Karpas-422 (cell line): ENCODE measurements around the gene CRTAC1. TPM values are rescaled to one million over a fixed set of nuclear protein-coding genes. Genes with fewer than 3 reads are reported as not detected.

Source experiments
- DNase-seq: peaks from one replicate; pipeline ENCODE4 v3.0.0-alpha.2; 2015
- H2AFZ ChIP-seq: fragments of 200-600 bp; sonication (generic); 2 replicates; pipeline ENCODE4 v1.6.1; 2014; ENCODE audit warnings: antibody characterized with exemption, low read length, mixed read lengths
- H3K27ac ChIP-seq: fragments of 200-600 bp; sonication (generic); 2 replicates; pipeline ENCODE4 v1.5.1; 2014; ENCODE audit warnings: mild to moderate bottlenecking, low read length, moderate library complexity
- H3K27me3 ChIP-seq: fragments of 200-600 bp; sonication (generic); 2 replicates; pipeline ENCODE4 v1.6.1; 2014; ENCODE audit warnings: low read length, mixed read lengths
- H3K36me3 ChIP-seq: fragments of 200-600 bp; sonication (generic); 2 replicates; pipeline ENCODE4 v1.6.1; 2014; ENCODE audit warnings: low read length, mixed read lengths; ENCODE audit not compliant: insufficient read depth
- H3K4me1 ChIP-seq: fragments of 200-600 bp; sonication (generic); 2 replicates; pipeline ENCODE4 v1.6.1; 2014; ENCODE audit warnings: mild to moderate bottlenecking, low read length, mixed read lengths
- H3K4me2 ChIP-seq: fragments of 200-600 bp; sonication (generic); 2 replicates; pipeline ENCODE4 v1.6.1; 2014; ENCODE audit warnings: low read length, low read depth, mild to moderate bottlenecking; ENCODE audit not compliant: poor library complexity, severe bottlenecking
- H3K4me3 ChIP-seq: fragments of 200-600 bp; sonication (generic); 2 replicates; pipeline ENCODE4 v1.5.1; 2014; ENCODE audit warnings: mild to moderate bottlenecking, antibody characterized with exemption, low read length, mixed read lengths
- H3K79me2 ChIP-seq: fragments of 200-600 bp; sonication (generic); 2 replicates; pipeline ENCODE4 v1.6.1; 2014; ENCODE audit warnings: mild to moderate bottlenecking, low read length, mixed read lengths
- H3K9ac ChIP-seq: fragments of 200-600 bp; sonication (generic); 2 replicates; pipeline ENCODE4 v1.6.0; 2014; ENCODE audit warnings: low read length
- H3K9me2 ChIP-seq: fragments of 200-600 bp; sonication (generic), shearing (Covaris generic); replicated peaks from 2 replicates; pipeline ENCODE4 v1.6.0; 2014; ENCODE audit warnings: mild to moderate bottlenecking, low read length, moderate library complexity; ENCODE audit not compliant: insufficient read depth
- H3K9me3 ChIP-seq: fragments of 300-700, 200-600 bp; sonication (generic); 2 replicates; pipeline ENCODE4 v1.6.1; 2014; ENCODE audit warnings: low read length, mixed read lengths
- H4K20me1 ChIP-seq: fragments of 200-600 bp; sonication (generic); 2 replicates; pipeline ENCODE4 v1.6.1; 2014; ENCODE audit warnings: mild to moderate bottlenecking, antibody characterized with exemption, low read length, low read depth; ENCODE audit not compliant: insufficient read depth
- total RNA-seq: library from RNA; depleted of rRNA; stranded (reverse); fragments of >200 nt; shearing (Covaris generic); gene quantifications from 2 replicates; pipeline ENCODE4 v1.2.3, GENCODE V29; 2014; ENCODE audit warnings: low replicate concordance

Gene CRTAC1
- total RNA-seq, 1 experiment from 2014 or later: not detected

DNA sequence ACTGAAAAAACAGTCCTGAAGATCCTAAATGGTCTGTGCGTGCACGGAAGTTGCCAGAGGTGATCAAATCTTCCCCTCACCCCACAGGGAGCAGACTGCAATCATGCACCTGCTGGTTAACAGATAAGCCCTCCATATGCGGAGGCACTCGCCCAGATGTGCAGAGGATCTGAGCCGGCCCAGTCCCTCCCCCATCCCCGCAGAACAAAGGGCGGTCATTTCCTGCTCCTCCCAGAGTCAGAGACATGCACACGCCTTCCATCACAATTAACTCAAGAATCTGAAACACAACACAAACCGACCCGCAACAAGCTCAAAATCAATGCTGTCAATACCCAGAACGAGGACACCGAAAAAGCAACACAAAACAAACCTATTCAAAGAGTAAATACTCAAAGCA lies 24.2 kb downstream of the CRTAC1 start:
- H3K27ac ChIP-seq: no peak overlapping the region
- no peaks in the 10 kb centered on the region for H4K20me1 ChIP-seq
- no peak overlapping the region for H2AFZ ChIP-seq
- H3K79me2 ChIP-seq: no peaks in the 10 kb centered on the region
- DNase-seq: no peak
- no peaks in the 10 kb centered on the region for H3K9me3 ChIP-seq
- H3K36me3 ChIP-seq: no peaks in the 10 kb centered on the region
- no peak overlapping the region for H3K4me3 ChIP-seq
- no peaks in the 10 kb centered on the region for H3K27me3 ChIP-seq
- no peaks in the 10 kb centered on the region for H3K9me2 ChIP-seq
- H3K4me2 ChIP-seq: no peak overlapping the region
- no peaks in the 10 kb centered on the region for H3K4me1 ChIP-seq
- no peak overlapping the region for H3K9ac ChIP-seq

DNA sequence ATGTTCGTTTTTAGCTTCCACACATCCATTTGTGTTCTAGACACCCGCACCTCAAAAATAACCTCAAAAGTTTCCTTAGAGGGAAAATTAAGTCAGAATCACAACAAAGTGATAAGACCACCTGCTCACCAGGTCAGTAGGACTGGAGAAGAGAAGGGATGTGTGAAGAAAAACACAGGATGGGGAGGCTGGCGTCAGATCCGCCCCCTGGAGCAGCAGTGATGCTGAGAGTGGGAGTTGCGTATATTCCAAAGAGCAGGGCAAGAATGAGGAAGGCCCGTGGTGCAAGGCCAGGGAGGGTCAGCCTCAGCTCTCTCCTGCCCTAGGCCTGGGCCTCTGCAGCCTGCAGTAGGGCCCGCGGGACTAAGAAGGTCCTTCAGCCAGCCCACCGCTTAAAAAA lies 28.7 kb downstream of the CRTAC1 start:
- no peak overlapping the region for H3K27ac ChIP-seq
- H3K9me2 ChIP-seq: no peaks in the 10 kb centered on the region
- H3K4me3 ChIP-seq: no peak overlapping the region
- H2AFZ ChIP-seq: no peak overlapping the region
- H3K79me2 ChIP-seq: no peaks in the 10 kb centered on the region
- H3K9ac ChIP-seq: no peak overlapping the region
- no peak overlapping the region for H3K4me2 ChIP-seq
- H3K36me3 ChIP-seq: no peaks in the 10 kb centered on the region
- H3K27me3 ChIP-seq: no peaks in the 10 kb centered on the region
- DNase-seq: no peak
- no peaks in the 10 kb centered on the region for H4K20me1 ChIP-seq
- no peaks in the 10 kb centered on the region for H3K9me3 ChIP-seq
- no peaks in the 10 kb centered on the region for H3K4me1 ChIP-seq

DNA sequence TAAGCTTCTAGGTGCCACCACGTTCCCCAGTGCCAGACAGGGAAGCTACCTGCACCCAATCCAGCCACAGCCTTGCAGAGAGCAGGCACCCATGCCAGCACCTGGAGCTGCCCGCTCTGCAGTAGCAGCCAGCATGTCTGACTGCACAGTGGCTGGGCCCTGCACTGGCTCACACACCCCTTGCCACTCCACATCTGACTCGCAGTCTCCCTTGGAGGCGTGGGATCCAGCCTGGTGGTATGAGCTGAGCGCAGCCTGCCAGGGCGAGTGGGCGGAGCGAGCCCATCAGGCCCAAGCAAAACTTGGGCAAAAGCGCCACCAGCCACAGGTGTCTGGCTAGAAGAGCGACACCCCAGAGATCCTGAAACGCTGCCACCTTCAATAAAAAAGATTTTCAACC lies 30.1 kb downstream of the CRTAC1 start:
- no peak for DNase-seq
- H4K20me1 ChIP-seq: no peaks in the 10 kb centered on the region
- H3K79me2 ChIP-seq: no peaks in the 10 kb centered on the region
- no peak overlapping the region for H3K9ac ChIP-seq
- H3K4me1 ChIP-seq: no peaks in the 10 kb centered on the region
- no peak overlapping the region for H3K4me2 ChIP-seq
- no peaks in the 10 kb centered on the region for H3K27me3 ChIP-seq
- no peaks in the 10 kb centered on the region for H3K9me2 ChIP-seq
- no peaks in the 10 kb centered on the region for H3K36me3 ChIP-seq
- H3K9me3 ChIP-seq: no peaks in the 10 kb centered on the region
- H3K27ac ChIP-seq: no peak overlapping the region
- no peak overlapping the region for H2AFZ ChIP-seq
- no peak overlapping the region for H3K4me3 ChIP-seq

DNA sequence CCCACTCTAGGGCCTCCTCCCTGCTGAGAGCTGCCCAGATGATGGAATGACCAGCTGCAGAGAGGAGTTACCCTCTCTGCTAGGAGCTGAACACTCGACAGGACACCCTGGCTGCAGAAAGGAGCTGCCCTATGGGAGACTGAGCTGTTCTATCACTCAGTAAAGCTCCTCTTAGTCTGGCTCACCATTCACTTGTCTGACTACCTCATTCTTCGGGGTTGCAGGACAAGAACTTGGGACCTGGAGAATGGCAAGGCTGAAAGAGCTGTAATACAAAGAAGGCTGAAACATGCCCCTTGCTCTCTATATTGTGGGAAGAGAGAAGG lies 30.5 kb downstream of the CRTAC1 start:
- no peak overlapping the region for H3K27ac ChIP-seq
- H3K27me3 ChIP-seq: no peaks in the 10 kb centered on the region
- H3K4me2 ChIP-seq: no peak overlapping the region
- H3K4me1 ChIP-seq: no peaks in the 10 kb centered on the region
- no peak for DNase-seq
- no peaks in the 10 kb centered on the region for H3K9me3 ChIP-seq
- no peak overlapping the region for H2AFZ ChIP-seq
- H3K36me3 ChIP-seq: no peaks in the 10 kb centered on the region
- no peaks in the 10 kb centered on the region for H3K9me2 ChIP-seq
- H4K20me1 ChIP-seq: no peaks in the 10 kb centered on the region
- H3K9ac ChIP-seq: no peak overlapping the region
- no peak overlapping the region for H3K4me3 ChIP-seq
- no peaks in the 10 kb centered on the region for H3K79me2 ChIP-seq

DNA sequence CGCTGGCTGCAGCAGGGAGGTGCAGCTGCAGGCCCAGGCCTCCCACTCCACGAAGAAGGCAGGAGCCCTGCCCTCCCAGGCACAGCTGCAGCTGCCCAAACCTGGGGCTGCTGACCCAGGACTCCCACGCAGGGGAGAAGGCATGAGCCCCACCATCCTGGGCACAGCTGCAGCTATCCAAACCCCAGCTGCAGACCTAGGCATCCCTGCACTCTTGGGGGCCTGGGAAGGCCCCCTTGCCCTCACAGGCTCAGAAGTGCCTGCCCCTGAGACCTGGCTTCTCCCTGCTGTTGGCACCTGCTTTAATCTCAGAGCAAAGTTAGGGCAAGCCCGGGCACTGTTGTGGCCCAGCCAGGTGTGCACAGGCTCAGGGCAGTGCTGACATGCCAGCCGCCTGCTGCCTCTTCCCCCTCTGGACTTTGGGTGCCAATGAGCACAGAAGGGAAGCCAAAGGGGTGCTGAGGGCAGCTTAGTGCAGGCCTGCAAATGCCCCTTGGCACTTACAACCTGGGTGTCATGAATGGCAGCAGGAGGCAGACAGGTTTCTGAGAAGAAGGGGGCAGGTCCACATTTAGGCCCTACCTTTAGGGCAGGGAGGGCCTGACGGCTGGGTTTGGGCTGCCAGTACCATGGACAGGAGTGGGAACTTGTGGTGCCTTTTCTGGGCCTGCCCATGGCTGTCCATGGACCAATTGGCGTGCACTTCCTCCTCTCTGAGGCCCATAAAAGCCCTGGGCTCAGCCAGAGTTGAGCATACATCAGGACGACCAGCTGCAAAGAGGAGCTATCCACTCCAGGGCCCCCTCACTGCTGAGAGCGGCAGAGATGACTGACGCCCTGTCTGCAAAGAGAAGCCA lies 31.1 kb downstream of the CRTAC1 start:
- DNase-seq: no peak
- Histone ChIP-seq H3K9ac (no peak overlapping the region), H3K79me2 (no peaks in the 10 kb centered on the region)

DNA sequence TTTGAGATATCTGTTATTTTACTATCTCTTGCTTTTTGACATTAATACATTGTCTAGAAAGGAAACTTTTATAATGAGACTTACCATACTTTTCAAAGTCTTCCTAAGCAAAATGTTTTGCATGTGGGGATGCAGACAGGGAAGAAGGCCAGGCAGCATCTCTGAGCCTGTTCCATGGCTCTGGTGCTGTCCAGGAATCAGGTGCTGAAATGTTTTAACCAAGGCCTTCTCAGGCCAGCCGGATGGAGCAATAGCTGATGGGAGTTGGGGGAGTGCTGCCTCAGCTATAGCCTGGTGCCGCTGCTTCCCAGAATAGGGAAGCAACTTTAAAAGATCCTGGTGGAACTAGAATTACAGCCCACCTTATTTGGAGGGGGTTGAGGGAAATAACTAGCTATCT lies 38.5 kb downstream of the CRTAC1 start:
- H3K27me3 ChIP-seq: no peaks in the 10 kb centered on the region
- no peak overlapping the region for H3K27ac ChIP-seq
- no peaks in the 10 kb centered on the region for H3K9me2 ChIP-seq
- no peak overlapping the region for H2AFZ ChIP-seq
- no peaks in the 10 kb centered on the region for H3K36me3 ChIP-seq
- H3K9me3 ChIP-seq: no peaks in the 10 kb centered on the region
- no peak overlapping the region for H3K4me2 ChIP-seq
- no peak overlapping the region for H3K9ac ChIP-seq
- no peak overlapping the region for H3K4me3 ChIP-seq
- no peaks in the 10 kb centered on the region for H4K20me1 ChIP-seq
- no peaks in the 10 kb centered on the region for H3K4me1 ChIP-seq
- DNase-seq: no peak
- no peaks in the 10 kb centered on the region for H3K79me2 ChIP-seq

More for the DNA sequence above, 31.1 kb downstream of the CRTAC1 start:
- H3K27me3 ChIP-seq: no peaks in the 10 kb centered on the region
- H3K9me2 ChIP-seq: no peaks in the 10 kb centered on the region
- no peaks in the 10 kb centered on the region for H3K9me3 ChIP-seq
- no peak overlapping the region for H2AFZ ChIP-seq
- no peaks in the 10 kb centered on the region for H4K20me1 ChIP-seq
- H3K36me3 ChIP-seq: no peaks in the 10 kb centered on the region
- H3K4me3 ChIP-seq: no peak overlapping the region
- no peak overlapping the region for H3K27ac ChIP-seq
- H3K4me1 ChIP-seq: no peaks in the 10 kb centered on the region
- no peak overlapping the region for H3K4me2 ChIP-seq

DNA sequence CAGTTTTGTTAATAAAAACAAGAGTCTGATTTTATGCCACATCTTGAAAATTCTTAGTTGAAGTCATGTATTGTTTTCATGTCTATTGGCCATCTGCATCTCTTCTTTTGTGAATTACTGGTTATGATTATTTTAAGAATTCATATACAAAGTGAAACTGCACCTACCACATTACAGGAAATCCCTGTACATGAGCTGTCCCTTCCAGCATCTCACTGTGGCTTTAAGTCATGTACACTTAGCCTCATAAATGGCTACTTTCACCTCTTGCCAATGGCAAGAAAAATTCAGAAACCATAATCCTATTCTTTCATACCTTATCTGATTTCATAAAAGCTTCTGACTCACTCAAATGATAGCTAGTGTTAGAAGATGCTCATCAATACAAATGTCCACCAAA lies 48.6 kb downstream of the CRTAC1 start:
- Histone ChIP-seq H3K9ac (no peak overlapping the region), H3K36me3 (no peaks in the 10 kb centered on the region), H3K4me3 (no peak overlapping the region), H3K27me3 (no peaks in the 10 kb centered on the region), H3K9me3 (no peaks in the 10 kb centered on the region), H3K4me2 (no peak overlapping the region), H3K79me2 (no peaks in the 10 kb centered on the region), H4K20me1 (no peaks in the 10 kb centered on the region), H3K27ac (no peak overlapping the region), H3K4me1 (peaks cover 7% of the 10 kb centered on the region; the same call in 1 of the 2 replicates), H3K9me2 (no peaks in the 10 kb centered on the region), H2AFZ (no peak overlapping the region)
- no peak for DNase-seq

DNA sequence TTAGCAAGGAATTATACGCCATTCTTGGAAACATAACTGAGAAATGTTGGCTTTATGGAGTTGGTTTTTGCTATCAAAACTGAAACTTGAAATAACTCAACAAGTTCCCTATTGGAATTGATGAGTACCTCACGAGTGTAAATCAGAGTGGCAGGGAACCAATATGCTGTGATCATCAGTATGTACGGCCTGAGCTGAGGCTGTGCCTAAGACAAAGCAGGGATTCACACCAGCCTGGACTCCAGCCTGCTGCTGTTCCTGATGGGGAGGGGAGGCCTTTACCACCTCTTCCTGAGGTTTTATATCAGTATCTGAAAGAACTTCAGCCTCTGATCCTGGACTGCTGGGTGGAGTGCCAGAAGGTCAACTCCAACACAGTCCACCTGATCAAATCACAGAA lies 52.7 kb downstream of the CRTAC1 start:
- H3K79me2 ChIP-seq: no peaks in the 10 kb centered on the region
- peaks cover 7% of the 10 kb centered on the region; the same call in 1 of the 2 replicates for H3K4me1 ChIP-seq
- no peak for DNase-seq
- no peak overlapping the region for H3K4me2 ChIP-seq
- no peaks in the 10 kb centered on the region for H3K9me3 ChIP-seq
- H3K36me3 ChIP-seq: no peaks in the 10 kb centered on the region
- no peak overlapping the region for H3K9ac ChIP-seq
- H3K27me3 ChIP-seq: no peaks in the 10 kb centered on the region
- H3K9me2 ChIP-seq: no peaks in the 10 kb centered on the region
- H2AFZ ChIP-seq: no peak overlapping the region
- H3K4me3 ChIP-seq: no peak overlapping the region
- no peak overlapping the region for H3K27ac ChIP-seq
- no peaks in the 10 kb centered on the region for H4K20me1 ChIP-seq
